ENCODE data around the gene EFHC1. TPM values are rescaled to one million over a fixed set of nuclear protein-coding genes. Genes with fewer than 3 reads are reported as not detected.

EFHC1 gene
- total RNA-seq, 1 donor from 2014 or later = 1.7 TPM

DNA sequence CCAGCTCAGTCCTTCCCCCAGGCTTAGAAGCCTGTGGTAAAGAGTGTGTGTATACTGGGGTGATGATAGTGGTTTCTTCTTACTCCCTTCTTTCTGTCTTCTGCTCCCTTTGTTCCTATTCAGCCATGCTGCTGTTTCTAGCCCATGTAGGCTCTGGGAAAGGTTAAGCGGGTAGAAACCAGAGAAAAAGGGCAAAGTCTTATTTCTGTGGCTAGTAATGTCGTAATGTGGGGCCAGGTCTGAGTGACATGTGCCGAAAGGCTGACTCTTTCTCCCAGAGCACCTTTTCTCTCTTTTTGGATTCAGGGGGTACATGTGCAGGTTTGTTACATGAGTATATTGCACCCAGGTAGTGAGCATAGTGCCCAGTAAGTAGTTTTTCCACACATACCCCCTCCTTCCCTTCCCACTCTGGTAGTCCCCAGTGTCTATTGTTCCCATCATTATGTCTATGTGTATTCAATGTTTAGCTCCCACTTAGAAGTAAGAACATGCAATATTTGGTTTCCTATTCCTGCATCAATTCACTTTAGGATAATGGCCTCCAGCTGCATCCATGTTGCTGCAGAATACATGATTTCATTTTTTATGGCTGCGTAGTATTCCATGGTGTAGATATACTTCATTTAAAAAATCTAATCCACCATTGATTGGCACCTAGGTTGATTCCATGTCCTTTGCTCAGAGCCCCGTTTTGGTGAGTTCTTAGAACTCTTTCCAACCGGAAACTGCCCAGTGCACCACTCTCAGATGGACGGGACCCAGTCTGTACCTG is 74.3 kb downstream of the EFHC1 start:
- DNase-seq = no peak
- peaks cover 13% of the 10 kb centered on the region for H3K4me1 Mint-ChIP-seq
- no peaks in the 10 kb centered on the region for H3K36me3 Mint-ChIP-seq (ENCODE audit: low read depth)
- no peak overlapping the region for H3K4me3 Mint-ChIP-seq
- intact Hi-C loops (cut with micrococcal nuclease) = no loop called here
- no peaks in the 10 kb centered on the region for H3K9me3 Mint-ChIP-seq
- no peak overlapping the region for H3K27ac Mint-ChIP-seq
- H3K27me3 Mint-ChIP-seq = no peaks in the 10 kb centered on the region

GRCh38 chr6:52495922-52496321 is 75.8 kb downstream of the EFHC1 start:
- no peaks in the 10 kb centered on the region for H3K9me3 Mint-ChIP-seq
- no peaks in the 10 kb centered on the region for H3K36me3 Mint-ChIP-seq (ENCODE audit: low read depth)
- no peak for DNase-seq
- intact Hi-C loops (cut with micrococcal nuclease) = no loop called here
- peaks cover 13% of the 10 kb centered on the region for H3K4me1 Mint-ChIP-seq
- no peak overlapping the region for H3K27ac Mint-ChIP-seq
- no peaks in the 10 kb centered on the region for H3K27me3 Mint-ChIP-seq
- no peak overlapping the region for H3K4me3 Mint-ChIP-seq

- intact Hi-C loops (cut with micrococcal nuclease) = no loop called here
- no peak overlapping the region for H3K27ac Mint-ChIP-seq
- no peaks in the 10 kb centered on the region for H3K27me3 Mint-ChIP-seq
- no peak for DNase-seq
- H3K36me3 Mint-ChIP-seq (ENCODE audit: low read depth) = no peaks in the 10 kb centered on the region
- H3K9me3 Mint-ChIP-seq = no peaks in the 10 kb centered on the region
- peaks cover 13% of the 10 kb centered on the region for H3K4me1 Mint-ChIP-seq
- H3K4me3 Mint-ChIP-seq = no peak overlapping the region
Measured at GRCh38 chr6:52496631-52497030, 76.5 kb downstream of the EFHC1 start.

DNA sequence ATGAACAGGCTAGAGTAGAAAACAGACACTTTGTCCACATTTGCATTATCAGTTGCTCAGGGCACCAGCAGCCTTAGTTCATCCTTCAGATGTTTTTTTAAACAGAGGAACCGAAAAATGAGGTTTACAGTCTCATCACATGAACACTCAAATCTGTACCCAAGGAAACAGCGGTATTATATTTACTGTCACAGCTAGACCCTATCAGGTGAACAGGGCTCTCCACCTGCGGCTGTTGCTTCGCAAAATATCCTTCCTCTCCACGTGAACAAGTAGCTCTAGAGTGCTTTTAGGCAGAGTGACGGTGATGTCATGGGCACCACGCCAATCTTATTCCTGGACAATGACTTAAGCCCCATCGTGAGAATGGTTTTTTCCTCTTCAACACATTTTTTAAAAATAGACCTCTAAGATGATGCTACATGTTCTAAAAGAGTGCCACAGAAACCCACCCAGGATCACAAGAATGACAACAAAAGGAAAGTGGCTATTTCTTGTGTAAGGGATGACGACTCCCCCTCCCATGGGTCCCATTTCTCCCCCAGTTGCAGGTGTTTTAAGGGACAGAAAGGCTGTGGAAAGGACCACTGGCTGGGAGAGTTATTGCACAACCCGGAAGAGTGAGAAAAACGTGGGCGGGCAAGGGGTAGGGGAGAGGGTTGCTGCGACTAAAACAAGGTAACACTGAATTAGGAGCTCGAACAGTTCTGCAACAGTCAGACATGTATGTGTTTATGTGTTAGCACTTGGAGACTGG is 77.7 kb downstream of the EFHC1 start:
- Mint-ChIP-seq H3K27me3 (no peaks in the 10 kb centered on the region), H3K36me3 (ENCODE audit: low read depth) (no peaks in the 10 kb centered on the region), H3K4me1 (peaks cover 9% of the 10 kb centered on the region), H3K27ac (no peak overlapping the region), H3K9me3 (no peaks in the 10 kb centered on the region), H3K4me3 (no peak overlapping the region)
- intact Hi-C loops (cut with micrococcal nuclease) = no loop called here
- DNase-seq = no peak

- intact Hi-C loops (cut with micrococcal nuclease) = no loop called here
- no peaks in the 10 kb centered on the region for H3K9me3 Mint-ChIP-seq
- H3K27ac Mint-ChIP-seq = no peak overlapping the region
- H3K4me3 Mint-ChIP-seq = no peak overlapping the region
- peaks cover 6% of the 10 kb centered on the region for H3K4me1 Mint-ChIP-seq
- DNase-seq = no peak
- no peaks in the 10 kb centered on the region for H3K27me3 Mint-ChIP-seq
- no peaks in the 10 kb centered on the region for H3K36me3 Mint-ChIP-seq (ENCODE audit: low read depth)
Measured at GRCh38 chr6:52498538-52499017, 78.4 kb downstream of the EFHC1 start.

- intact Hi-C loops (cut with micrococcal nuclease) = no loop called here
- no peak overlapping the region for H3K27ac Mint-ChIP-seq
Measured at GRCh38 chr6:52499026-52499425, 78.9 kb downstream of the EFHC1 start.

DNA sequence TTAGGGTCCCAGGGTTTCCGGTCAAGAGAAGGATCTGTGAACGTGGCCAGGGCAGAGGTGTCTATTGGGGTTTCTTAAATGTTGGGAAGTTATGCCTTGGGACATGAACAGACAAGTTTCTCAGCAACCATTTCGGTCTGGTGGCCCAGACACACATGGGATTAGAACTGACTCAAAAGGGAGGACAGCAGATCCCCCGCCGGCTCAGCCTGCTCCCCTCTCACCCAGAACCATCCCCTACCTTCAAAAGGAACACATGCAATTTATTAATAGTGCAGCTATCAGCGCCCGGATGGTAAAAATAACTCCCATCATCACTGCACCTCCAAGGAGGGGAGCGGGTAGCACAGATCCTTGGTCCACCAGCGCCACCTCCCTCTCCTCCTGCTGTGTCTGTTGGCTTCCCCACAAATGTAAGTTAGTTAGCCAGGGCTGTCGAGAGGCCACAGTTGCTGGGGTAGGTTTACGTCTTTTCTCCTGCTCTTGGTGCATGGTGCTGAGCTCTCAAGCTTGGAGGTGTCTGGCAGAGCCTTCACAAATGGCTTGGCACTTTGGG is 79.6 kb downstream of the EFHC1 start:
- Mint-ChIP-seq H3K36me3 (ENCODE audit: low read depth) (no peaks in the 10 kb centered on the region), H3K27me3 (no peaks in the 10 kb centered on the region), H3K4me3 (no peak overlapping the region), H3K4me1 (peaks cover 3% of the 10 kb centered on the region), H3K27ac (no peak overlapping the region), H3K9me3 (no peaks in the 10 kb centered on the region)
- intact Hi-C loops (cut with micrococcal nuclease) = no loop called here
- no peak for DNase-seq

More at GRCh38 chr6:52499026-52499425, 78.9 kb downstream of the EFHC1 start:
- Mint-ChIP-seq H3K4me3 (no peak overlapping the region), H3K9me3 (no peaks in the 10 kb centered on the region), H3K27me3 (no peaks in the 10 kb centered on the region), H3K36me3 (ENCODE audit: low read depth) (no peaks in the 10 kb centered on the region), H3K4me1 (peaks cover 4% of the 10 kb centered on the region)
- no peak for DNase-seq

GRCh38 chr6:52500238-52501129 is 80.3 kb downstream of the EFHC1 start:
- Mint-ChIP-seq H3K27me3 (no peaks in the 10 kb centered on the region), H3K4me1 (peaks cover 3% of the 10 kb centered on the region), H3K9me3 (no peaks in the 10 kb centered on the region), H3K36me3 (ENCODE audit: low read depth) (no peaks in the 10 kb centered on the region), H3K4me3 (no peak overlapping the region), H3K27ac (no peak overlapping the region)
- intact Hi-C loops (cut with micrococcal nuclease) = no loop called here
- DNase-seq = no peak

DNA sequence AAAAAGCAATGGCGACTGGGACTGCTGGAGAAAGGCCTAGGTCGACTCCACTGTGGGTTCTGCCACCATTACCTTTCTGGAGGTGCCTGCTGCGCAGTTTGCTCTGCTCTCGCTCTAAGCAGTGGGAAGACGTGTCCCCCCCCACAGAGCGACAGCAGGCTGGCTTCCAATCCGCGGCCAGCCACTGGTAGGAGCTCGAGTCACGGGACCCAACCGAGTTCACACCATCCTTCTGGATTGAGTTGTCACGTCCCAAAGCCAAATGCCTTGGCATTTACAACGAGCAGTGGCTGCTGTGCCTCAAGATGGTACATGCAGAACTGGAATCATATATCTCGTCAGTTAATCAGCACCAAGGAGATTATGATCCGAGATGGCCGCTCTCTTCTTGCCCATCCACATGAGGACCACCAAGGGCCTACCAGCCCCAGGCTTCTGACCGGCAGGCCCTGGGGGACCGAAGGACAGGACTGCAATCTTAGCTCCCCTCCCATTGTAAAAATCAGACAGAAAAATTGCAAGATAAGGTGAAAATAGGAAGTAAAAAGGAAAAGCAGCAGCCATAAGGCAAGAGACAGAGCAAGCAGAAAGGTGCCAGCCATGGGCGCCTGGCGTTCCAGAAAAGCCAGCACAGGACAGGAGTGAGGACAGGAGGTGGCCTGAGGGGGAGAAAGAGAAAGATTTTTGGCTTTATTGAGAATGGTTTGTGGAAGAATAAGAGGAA is 82.3 kb downstream of the EFHC1 start:
- no peak overlapping the region for H3K27ac Mint-ChIP-seq
- H3K36me3 Mint-ChIP-seq (ENCODE audit: low read depth) = no peaks in the 10 kb centered on the region
- intact Hi-C loops (cut with micrococcal nuclease) = no loop called here
- no peak for DNase-seq
- H3K4me1 Mint-ChIP-seq = no peaks in the 10 kb centered on the region
- H3K27me3 Mint-ChIP-seq = no peaks in the 10 kb centered on the region
- H3K4me3 Mint-ChIP-seq = no peak overlapping the region
- no peaks in the 10 kb centered on the region for H3K9me3 Mint-ChIP-seq

DNA sequence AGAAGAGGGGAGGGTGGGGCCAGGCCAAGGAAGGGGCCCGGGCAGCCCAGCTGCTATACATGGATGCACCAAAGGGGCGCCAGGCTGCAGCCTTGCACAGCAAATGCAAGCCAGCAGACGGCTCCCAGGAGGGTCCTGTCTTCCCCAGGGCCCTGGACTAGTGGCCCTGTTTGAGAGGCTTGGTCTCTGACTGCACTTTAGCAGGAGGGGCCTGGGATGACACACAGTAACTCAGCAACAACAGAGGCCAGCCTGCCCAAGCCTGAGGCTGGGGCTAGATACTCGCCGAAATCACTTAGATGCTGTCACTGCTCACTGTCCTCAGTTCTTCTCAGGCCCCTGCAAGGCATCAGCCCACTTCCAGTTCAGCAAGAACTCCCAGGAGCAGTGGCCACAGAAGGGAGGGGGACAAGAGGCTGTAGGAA is 83.2 kb downstream of the EFHC1 start:
- Mint-ChIP-seq H3K36me3 (ENCODE audit: low read depth) (no peaks in the 10 kb centered on the region), H3K27me3 (no peaks in the 10 kb centered on the region), H3K4me3 (no peak overlapping the region), H3K9me3 (no peaks in the 10 kb centered on the region), H3K4me1 (no peaks in the 10 kb centered on the region), H3K27ac (no peak overlapping the region)
- intact Hi-C loops (cut with micrococcal nuclease) = no loop called here
- DNase-seq = no peak

GRCh38 chr6:52503851-52504781 is 84.0 kb downstream of the EFHC1 start:
- H3K4me1 Mint-ChIP-seq = no peaks in the 10 kb centered on the region
- intact Hi-C loops (cut with micrococcal nuclease) = no loop called here

GRCh38 chr6:52504782-52505136 is 84.6 kb downstream of the EFHC1 start:
- intact Hi-C loops (cut with micrococcal nuclease) = no loop called here
- H3K4me1 Mint-ChIP-seq = no peaks in the 10 kb centered on the region
- no peak overlapping the region for H3K4me3 Mint-ChIP-seq
- no peaks in the 10 kb centered on the region for H3K27me3 Mint-ChIP-seq
- no peak overlapping the region for H3K27ac Mint-ChIP-seq
- H3K36me3 Mint-ChIP-seq (ENCODE audit: low read depth) = peaks cover 3% of the 10 kb centered on the region
- no peak for DNase-seq
- no peaks in the 10 kb centered on the region for H3K9me3 Mint-ChIP-seq

More at GRCh38 chr6:52503851-52504781, 84.0 kb downstream of the EFHC1 start:
- no peak for DNase-seq
- H3K9me3 Mint-ChIP-seq = no peaks in the 10 kb centered on the region
- H3K4me3 Mint-ChIP-seq = no peak overlapping the region
- H3K36me3 Mint-ChIP-seq (ENCODE audit: low read depth) = peaks cover 3% of the 10 kb centered on the region
- no peaks in the 10 kb centered on the region for H3K27me3 Mint-ChIP-seq
- H3K27ac Mint-ChIP-seq = no peak overlapping the region
